Kidney epithelial cell (primary cell): ENCODE data around the gene EEIG2. TPM values are rescaled to one million over a fixed set of nuclear protein-coding genes. Genes with fewer than 3 reads are reported as not detected.

Source experiments
- DNase-seq: peaks from one replicate; pipeline ENCODE4 v3.0.0-alpha.2; 2010; ENCODE audit warnings: low read depth
- H3K27me3 ChIP-seq: 2 replicates; pipeline ENCODE4 v1.6.0; 2011; ENCODE audit warnings: low read length; ENCODE audit not compliant: control insufficient read depth, insufficient read depth
- H3K36me3 ChIP-seq: 2 replicates; pipeline ENCODE4 v1.5.1; 2011; ENCODE audit warnings: low read length; ENCODE audit not compliant: control insufficient read depth, insufficient read depth
- H3K4me3 ChIP-seq: 2 replicates; pipeline ENCODE4 v1.5.1; 2011; ENCODE audit warnings: low read depth, mild to moderate bottlenecking, control low read depth, low read length
- CTCF ChIP-seq: IDR thresholded peaks from 2 replicates; pipeline ENCODE4 v1.5.1; 2011; ENCODE audit warnings: mild to moderate bottlenecking, moderate library complexity, low read length, control low read depth, inconsistent platforms; ENCODE audit not compliant: insufficient read depth, poor library complexity, severe bottlenecking
- total RNA-seq: library from RNA; depleted of rRNA; stranded (reverse); fragments of >200 nt; gene quantifications from 2 replicates; pipeline ENCODE4 v1.2.3, GENCODE V29; 2015

EEIG2 gene
- total RNA-seq, 1 donor from 2014 or later: 5.2 TPM

DNA sequence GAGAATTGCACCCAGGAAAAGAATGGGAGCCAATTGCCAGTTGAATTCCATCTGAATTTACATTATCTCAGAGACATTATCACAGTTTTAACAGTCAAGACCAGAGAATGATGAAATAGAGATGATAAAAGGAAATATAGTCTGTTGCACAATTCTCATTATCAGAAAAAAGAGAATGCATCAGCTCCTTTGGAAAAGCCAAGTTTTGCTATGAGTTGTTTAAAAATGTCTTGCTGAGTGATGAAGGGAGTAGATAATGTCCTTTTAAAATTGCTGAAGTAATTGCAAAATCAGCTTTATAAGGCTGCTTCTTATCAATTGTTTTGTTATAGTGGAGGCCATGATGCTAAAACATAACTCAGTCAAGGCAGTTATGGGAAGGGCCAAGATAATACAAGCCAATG, 37.9 kb upstream of the EEIG2 start:
- DNase-seq: no peak
- Histone ChIP-seq H3K4me3 (no peak overlapping the region), H3K27me3 (no peaks in the 10 kb centered on the region), H3K36me3 (no peaks in the 10 kb centered on the region)
- TF ChIP-seq CTCF: no peak

GRCh38 chr1:108523829-108524228, 36.1 kb upstream of the EEIG2 start:
- Histone ChIP-seq H3K4me3 (no peak overlapping the region), H3K36me3 (no peaks in the 10 kb centered on the region), H3K27me3 (no peaks in the 10 kb centered on the region)
- no peak for TF ChIP-seq CTCF
- DNase-seq: no peak

GRCh38 chr1:108524676-108525075, 35.2 kb upstream of the EEIG2 start:
- no peak overlapping the region for H3K4me3 ChIP-seq
- no peak for DNase-seq
- H3K27me3 ChIP-seq: no peaks in the 10 kb centered on the region
- H3K36me3 ChIP-seq: no peaks in the 10 kb centered on the region
- TF ChIP-seq CTCF: no peak

- no peaks in the 10 kb centered on the region for H3K36me3 ChIP-seq
- H3K27me3 ChIP-seq: no peaks in the 10 kb centered on the region
- no peak for TF ChIP-seq CTCF
- DNase-seq: no peak
- H3K4me3 ChIP-seq: no peak overlapping the region
Measured at GRCh38 chr1:108527135-108527534, 32.8 kb upstream of the EEIG2 start.

DNA sequence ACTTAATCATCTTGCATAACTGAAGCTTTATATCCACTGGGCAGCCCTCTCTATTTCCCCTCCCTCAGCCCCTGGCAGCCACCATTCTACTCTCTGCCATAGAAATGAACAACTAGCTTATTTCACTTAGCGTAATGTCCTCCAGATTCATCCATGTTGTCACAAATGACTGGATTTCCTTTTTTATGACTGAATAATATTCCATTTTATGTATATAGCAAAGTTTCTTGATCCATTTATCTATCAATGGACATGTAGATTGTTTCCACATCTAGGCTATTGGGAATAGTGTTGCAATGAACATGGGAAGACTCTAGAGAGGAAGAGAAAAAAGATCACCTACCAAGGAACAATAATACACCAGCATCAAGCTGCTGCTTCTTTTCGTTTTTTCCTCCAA, 32.1 kb upstream of the EEIG2 start:
- DNase-seq: no peak
- no peaks in the 10 kb centered on the region for H3K36me3 ChIP-seq
- no peak overlapping the region for H3K4me3 ChIP-seq
- no peaks in the 10 kb centered on the region for H3K27me3 ChIP-seq
- no peak for TF ChIP-seq CTCF

DNA sequence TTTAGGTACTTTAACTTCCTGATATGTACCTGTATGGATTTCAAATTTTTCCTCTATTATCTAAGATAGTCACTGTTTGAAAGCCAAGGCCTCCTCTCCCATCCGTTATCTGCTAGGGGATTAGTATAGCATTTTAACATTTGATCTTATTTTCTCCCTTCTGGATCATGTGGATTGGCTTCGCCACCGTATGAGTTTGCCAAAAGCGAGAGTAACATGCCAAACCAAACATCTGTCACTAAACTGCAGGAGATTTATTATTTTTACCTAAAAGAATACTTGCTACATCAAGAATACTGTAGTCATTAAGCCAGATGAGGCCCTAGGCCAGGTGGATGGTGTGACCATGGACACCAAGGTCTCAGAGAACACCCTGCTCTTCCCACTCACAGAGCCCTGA, 28.5 kb upstream of the EEIG2 start:
- TF ChIP-seq CTCF: no peak
- H3K36me3 ChIP-seq: no peaks in the 10 kb centered on the region
- no peak for DNase-seq

More for the DNA sequence above, 28.5 kb upstream of the EEIG2 start:
- Histone ChIP-seq H3K27me3 (no peaks in the 10 kb centered on the region), H3K4me3 (no peak overlapping the region)
